LNCAP (cell line): Measurements from ENCODE around the gene ENAH.

ENCODE experiments used
- CTCF ChIP-seq: fragments of 450-650 bp; IDR thresholded peaks from 2 replicates; pipeline ENCODE4 v1.5.1; 2017; ENCODE audit warnings: mild to moderate bottlenecking

ENAH gene

GRCh38 chr1:225476538-225476988 lies 176.4 kb downstream of the ENAH start:
- TF ChIP-seq CTCF = no peak

- no peak for TF ChIP-seq CTCF
Measured at GRCh38 chr1:225476100-225476511, 176.8 kb downstream of the ENAH start.

GRCh38 chr1:225474986-225475820 lies 177.7 kb downstream of the ENAH start:
- peak; percentile 100 for TF ChIP-seq CTCF

GRCh38 chr1:225474439-225474985 lies 178.4 kb downstream of the ENAH start:
- TF ChIP-seq CTCF = no peak

GRCh38 chr1:225471453-225472301 lies 181.2 kb downstream of the ENAH start:
- no peak for TF ChIP-seq CTCF

- TF ChIP-seq CTCF = no peak
Measured at GRCh38 chr1:225471109-225471452, 181.8 kb downstream of the ENAH start.

GRCh38 chr1:225470211-225471108 lies 182.5 kb downstream of the ENAH start:
- no peak for TF ChIP-seq CTCF
